Breast epithelium (tissue), 4 donors: Measurements from ENCODE around the gene DOCK11. TPM values are rescaled to one million over a fixed set of nuclear protein-coding genes. Genes with fewer than 3 reads are reported as not detected.
"Not testable (repeated sequence)": the region's sequence is repeated elsewhere in the genome, so short reads cannot be mapped to it uniquely, and the experiment has no call there.

ENCODE experiments used
- DNase-seq, 2 donors: peaks; one replicate each; pipeline ENCODE4 v3.0.0-alpha.2; 2019; ENCODE audit warnings: low spot score in 2 of 2
- H3K27ac ChIP-seq, 2 donors: fragments of 200-600 bp; sonication (generic) in 1 of 2; one replicate each; pipeline ENCODE4 v1.5.1; 2016 to 2019; ENCODE audit warnings: mild to moderate bottlenecking in 1 of 2
- H3K27me3 ChIP-seq, 2 donors: fragments of 200-600 bp; sonication (generic) in 1 of 2; one replicate each; pipeline versions ENCODE4 v1.5.1 to v1.6.0; 2017 to 2019; ENCODE audit warnings: control low read depth in 1 of 2, mild to moderate bottlenecking in 1 of 2
- H3K36me3 ChIP-seq: fragments of 200-600 bp; one replicate; pipeline ENCODE4 v1.5.1; 2019
- H3K4me1 ChIP-seq, 2 donors: fragments of 200-600 bp; sonication (generic); one replicate each; pipeline ENCODE4 v1.5.1; 2016 to 2019; ENCODE audit warnings: control low read depth in 1 of 2
- H3K4me3 ChIP-seq, 3 donors: fragments of 200-600 bp; sonication (generic); 1 replicate in 2 of 3; 2 replicates in 1 of 3; pipeline ENCODE4 v1.5.1; 2016 to 2019; ENCODE audit warnings: mild to moderate bottlenecking in 3 of 3, moderate library complexity in 2 of 3
- H3K9me3 ChIP-seq, 2 donors: fragments of 200-600 bp; sonication (generic) in 1 of 2; one replicate each; pipeline ENCODE4 v1.5.1; 2016 to 2019; ENCODE audit warnings: control low read depth in 1 of 2
- POLR2A ChIP-seq: fragments of 450-650 bp; IDR thresholded peaks from one replicate; pipeline ENCODE4 v1.6.1; 2016; ENCODE audit warnings: antibody characterized with exemption, mild to moderate bottlenecking, moderate library complexity
- POLR2AphosphoS5 ChIP-seq, 3 donors: sonication (generic); formaldehyde crosslinking; IDR thresholded peaks; one replicate each; pipeline ENCODE4 v1.6.1; 2017; ENCODE audit warnings: antibody characterized with exemption in 3 of 3
- intact Hi-C: fragments of 100-400 bp; cut with DNase I; formaldehyde crosslinking; loops from one replicate; pipeline ENCODE4 v1.15.1; 2023; ENCODE audit warnings: low total_unique reads
- total RNA-seq, 3 donors: library from RNA; depleted of rRNA; stranded (reverse); fragments of >200 nt; gene quantifications; one replicate each; pipeline ENCODE4 v1.1.0, GENCODE V29; 2016
- TF ChIP-seq, protein P1 (sequence below), 3 donors: fragments of 450-650 bp; IDR thresholded peaks; one replicate each; pipeline ENCODE4 v1.5.1; 2016 to 2017; ENCODE audit warnings: antibody characterized with exemption in 3 of 3, mild to moderate bottlenecking in 3 of 3, moderate library complexity in 3 of 3

The DOCK11 gene
- total RNA-seq, 3 donors from 2014 or later: 25.3 to 138 (median 26.9) TPM

GRCh38 chrX:118484216-118484903 is 11.3 kb upstream of the DOCK11 start:
- Histone ChIP-seq H3K9me3 (peaks cover 0 to 4% of the 10 kb centered on the region in 2 donors), H3K36me3 (no peaks in the 10 kb centered on the region), H3K27me3 (no peaks in the 10 kb centered on the region), H3K27ac (no peak overlapping the region), H3K4me3 (no peak overlapping the region), H3K4me1 (no peaks in the 10 kb centered on the region)
- TF ChIP-seq, protein P1, sequence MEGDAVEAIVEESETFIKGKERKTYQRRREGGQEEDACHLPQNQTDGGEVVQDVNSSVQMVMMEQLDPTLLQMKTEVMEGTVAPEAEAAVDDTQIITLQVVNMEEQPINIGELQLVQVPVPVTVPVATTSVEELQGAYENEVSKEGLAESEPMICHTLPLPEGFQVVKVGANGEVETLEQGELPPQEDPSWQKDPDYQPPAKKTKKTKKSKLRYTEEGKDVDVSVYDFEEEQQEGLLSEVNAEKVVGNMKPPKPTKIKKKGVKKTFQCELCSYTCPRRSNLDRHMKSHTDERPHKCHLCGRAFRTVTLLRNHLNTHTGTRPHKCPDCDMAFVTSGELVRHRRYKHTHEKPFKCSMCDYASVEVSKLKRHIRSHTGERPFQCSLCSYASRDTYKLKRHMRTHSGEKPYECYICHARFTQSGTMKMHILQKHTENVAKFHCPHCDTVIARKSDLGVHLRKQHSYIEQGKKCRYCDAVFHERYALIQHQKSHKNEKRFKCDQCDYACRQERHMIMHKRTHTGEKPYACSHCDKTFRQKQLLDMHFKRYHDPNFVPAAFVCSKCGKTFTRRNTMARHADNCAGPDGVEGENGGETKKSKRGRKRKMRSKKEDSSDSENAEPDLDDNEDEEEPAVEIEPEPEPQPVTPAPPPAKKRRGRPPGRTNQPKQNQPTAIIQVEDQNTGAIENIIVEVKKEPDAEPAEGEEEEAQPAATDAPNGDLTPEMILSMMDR (IDR thresholded peaks at IDR 0.05): no peak
- TF ChIP-seq POLR2AphosphoS5 (IDR thresholded peaks at IDR 0.05) (no peak), POLR2A (no peak)
- intact Hi-C loops: no loop called here
- no peak for DNase-seq

DNA sequence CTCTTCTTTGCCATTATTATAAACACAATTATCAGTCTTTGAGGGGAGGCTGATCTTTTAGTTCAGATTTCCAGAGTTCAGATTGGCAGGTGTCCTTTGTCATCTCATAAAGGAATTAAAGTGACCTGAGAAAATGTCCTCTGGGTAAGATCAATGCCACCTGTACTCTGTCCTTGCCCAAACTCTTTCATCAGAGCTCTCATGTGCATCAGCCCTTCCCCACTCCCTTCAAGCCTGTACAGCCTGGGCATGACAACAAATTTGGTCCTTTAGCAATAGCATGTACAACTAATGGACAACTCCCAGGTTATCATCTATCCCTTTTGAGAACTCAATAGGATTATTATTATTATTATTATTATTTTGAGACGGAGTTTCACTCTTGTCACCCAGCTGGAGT is 8.9 kb upstream of the DOCK11 start:
- intact Hi-C loops, H3K4me3 ChIP-seq, H3K4me1 ChIP-seq, DNase-seq, H3K27me3 ChIP-seq, H3K27ac ChIP-seq, H3K9me3 ChIP-seq, H3K36me3 ChIP-seq: not testable (repeated sequence)

- intact Hi-C loops: no loop called here
Measured at GRCh38 chrX:118493016-118493415, 2.6 kb upstream of the DOCK11 start.

GRCh38 chrX:118493653-118494297 is 1.8 kb upstream of the DOCK11 start:
- Histone ChIP-seq H3K4me3 (no peak overlapping the region), H3K27me3 (peaks cover 0 to 9% of the 10 kb centered on the region in 2 donors), H3K27ac (no peak overlapping the region), H3K4me1 (no peaks in the 10 kb centered on the region), H3K9me3 (no peaks in the 10 kb centered on the region), H3K36me3 (no peaks in the 10 kb centered on the region)
- intact Hi-C loops: no loop called here
- no peak for DNase-seq
- no peak for TF ChIP-seq POLR2AphosphoS5 (IDR thresholded peaks at IDR 0.05)
- TF ChIP-seq POLR2A: no peak
- TF ChIP-seq, protein P1 (IDR thresholded peaks at IDR 0.05): no peak

More at GRCh38 chrX:118493016-118493415, 2.6 kb upstream of the DOCK11 start:
- Histone ChIP-seq H3K27ac (no peak overlapping the region), H3K36me3 (no peaks in the 10 kb centered on the region), H3K9me3 (no peaks in the 10 kb centered on the region), H3K4me1 (no peaks in the 10 kb centered on the region), H3K4me3 (no peak overlapping the region), H3K27me3 (peaks cover 0 to 9% of the 10 kb centered on the region in 2 donors)
- no peak for DNase-seq
- TF ChIP-seq POLR2A (no peak), POLR2AphosphoS5 (IDR thresholded peaks at IDR 0.05) (no peak)
- TF ChIP-seq, protein P1 (IDR thresholded peaks at IDR 0.05): no peak

- intact Hi-C loops: no loop called here
- Histone ChIP-seq H3K4me1 (no peaks in the 10 kb centered on the region), H3K4me3 (peak overlapping the region; percentile 63 to 87 (median 75)), H3K27ac (peak overlapping the region; percentile 60 to 89), H3K9me3 (no peaks in the 10 kb centered on the region), H3K36me3 (no peaks in the 10 kb centered on the region), H3K27me3 (peaks cover 0 to 9% of the 10 kb centered on the region in 2 donors)
- peak; percentile 22 to 48 for DNase-seq
- TF ChIP-seq, protein P1 (IDR thresholded peaks at IDR 0.05): no peak
- TF ChIP-seq POLR2AphosphoS5 (IDR thresholded peaks at IDR 0.05): no peak
- TF ChIP-seq POLR2A: no peak
Measured at GRCh38 chrX:118495958-118496762, 545 bp downstream of the DOCK11 start.
